ENCODE data around the gene HTR3C. TPM values are rescaled to one million over a fixed set of nuclear protein-coding genes. Genes with fewer than 3 reads are reported as not detected.

HTR3C gene
- total RNA-seq, 1 donor from 2014 or later: not detected

DNA sequence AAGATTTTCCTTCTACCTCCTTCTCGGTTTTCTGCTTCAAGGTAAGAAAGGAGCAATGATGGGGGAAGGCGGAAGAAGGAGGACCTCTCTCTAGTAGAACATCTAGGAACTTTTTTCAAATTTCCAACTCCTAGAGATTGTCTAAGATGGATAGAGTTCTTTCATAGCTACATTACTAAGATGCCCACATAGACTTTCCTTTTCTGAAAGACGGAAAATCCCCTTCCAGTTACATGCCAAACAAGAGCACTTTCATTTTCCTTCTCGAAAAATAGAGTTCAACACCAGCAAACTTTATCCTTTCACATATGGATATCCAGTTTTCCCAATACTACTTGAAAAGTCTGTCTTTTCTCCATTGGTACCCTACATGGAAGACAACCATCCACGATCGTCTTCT lies 44.7 kb downstream of the HTR3C start:
- no peak for DNase-seq
- H3K9me3 ChIP-seq (replicated peaks): peaks cover 10% of the 10 kb centered on the region
- peaks cover 27% of the 10 kb centered on the region for H3K27me3 ChIP-seq (ENCODE audit: low read depth)
- H3K27ac ChIP-seq (replicated peaks): no peak overlapping the region
- intact Hi-C loops (cut with micrococcal nuclease): no loop called here
- no peaks in the 10 kb centered on the region for H3K4me1 ChIP-seq
- TF ChIP-seq, protein P1, sequence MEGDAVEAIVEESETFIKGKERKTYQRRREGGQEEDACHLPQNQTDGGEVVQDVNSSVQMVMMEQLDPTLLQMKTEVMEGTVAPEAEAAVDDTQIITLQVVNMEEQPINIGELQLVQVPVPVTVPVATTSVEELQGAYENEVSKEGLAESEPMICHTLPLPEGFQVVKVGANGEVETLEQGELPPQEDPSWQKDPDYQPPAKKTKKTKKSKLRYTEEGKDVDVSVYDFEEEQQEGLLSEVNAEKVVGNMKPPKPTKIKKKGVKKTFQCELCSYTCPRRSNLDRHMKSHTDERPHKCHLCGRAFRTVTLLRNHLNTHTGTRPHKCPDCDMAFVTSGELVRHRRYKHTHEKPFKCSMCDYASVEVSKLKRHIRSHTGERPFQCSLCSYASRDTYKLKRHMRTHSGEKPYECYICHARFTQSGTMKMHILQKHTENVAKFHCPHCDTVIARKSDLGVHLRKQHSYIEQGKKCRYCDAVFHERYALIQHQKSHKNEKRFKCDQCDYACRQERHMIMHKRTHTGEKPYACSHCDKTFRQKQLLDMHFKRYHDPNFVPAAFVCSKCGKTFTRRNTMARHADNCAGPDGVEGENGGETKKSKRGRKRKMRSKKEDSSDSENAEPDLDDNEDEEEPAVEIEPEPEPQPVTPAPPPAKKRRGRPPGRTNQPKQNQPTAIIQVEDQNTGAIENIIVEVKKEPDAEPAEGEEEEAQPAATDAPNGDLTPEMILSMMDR (IDR thresholded peaks at IDR 0.05; ENCODE audit: borderline replicate concordance): no peak
- no peak overlapping the region for H3K4me3 ChIP-seq
- H3K36me3 ChIP-seq: no peaks in the 10 kb centered on the region

DNA sequence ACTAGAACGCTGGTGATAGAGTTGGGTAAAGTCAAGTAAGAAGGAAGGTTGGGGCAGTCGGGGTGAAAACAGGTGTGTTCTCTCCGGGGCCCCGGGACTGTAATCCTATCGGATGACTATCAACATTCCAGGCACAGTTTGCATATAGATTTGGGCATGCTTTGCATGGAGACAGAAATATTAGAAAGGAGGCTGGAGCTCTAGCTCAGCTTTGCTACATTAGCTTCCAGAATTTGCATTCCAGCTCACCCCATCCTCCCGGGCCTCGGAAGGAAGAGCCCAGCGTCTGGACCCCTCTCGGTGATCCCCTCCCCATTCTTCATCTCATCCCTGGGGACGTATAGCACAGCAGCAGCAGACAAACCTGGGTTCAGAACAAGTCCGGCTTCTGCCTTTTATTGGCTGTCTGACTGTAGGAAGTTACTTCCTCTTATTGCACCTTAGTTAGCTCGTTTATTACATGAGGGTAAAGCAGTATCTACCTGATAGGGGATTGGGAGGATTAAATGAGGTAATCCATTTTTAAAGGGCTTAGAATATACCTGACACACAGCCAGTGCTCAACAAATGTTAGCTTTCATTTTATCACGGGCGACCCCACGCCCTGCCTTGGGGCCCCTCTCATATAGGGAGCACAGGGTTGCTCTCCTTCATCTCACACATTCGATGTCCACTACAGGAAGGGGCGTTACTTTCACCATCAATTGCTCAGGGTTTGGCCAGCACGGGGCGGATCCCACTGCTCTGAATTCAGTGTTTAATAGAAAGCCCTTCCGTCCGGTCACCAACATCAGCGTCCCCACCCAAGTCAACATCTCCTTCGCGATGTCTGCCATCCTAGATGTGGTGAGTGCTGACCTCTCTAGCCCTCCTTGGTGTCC lies 47.2 kb downstream of the HTR3C start:
- Histone ChIP-seq H3K4me3 (no peak overlapping the region), H3K27ac (replicated peaks) (no peak overlapping the region), H3K27me3 (ENCODE audit: low read depth) (peaks cover 21% of the 10 kb centered on the region), H3K9me3 (replicated peaks) (no peaks in the 10 kb centered on the region), H3K4me1 (no peaks in the 10 kb centered on the region), H3K36me3 (no peaks in the 10 kb centered on the region)
- no peak for DNase-seq
- TF ChIP-seq, protein P1 (IDR thresholded peaks at IDR 0.05; ENCODE audit: borderline replicate concordance): no peak
- intact Hi-C loops (cut with micrococcal nuclease): no loop called here

Other genes starting within 250 kb of the HTR3C start
- gene MAP6D1, start 227.5 kb upstream of the HTR3C start, total RNA-seq: 2.4 TPM
- 52.8 TPM for gene PARL, start 168.2 kb upstream of the HTR3C start, total RNA-seq
- gene ABCC5, start 35.2 kb upstream of the HTR3C start, total RNA-seq: 49.4 TPM
- gene HTR3D, start 21.3 kb upstream of the HTR3C start, total RNA-seq: not detected
- gene HTR3E, start 44.0 kb downstream of the HTR3C start, total RNA-seq: not detected
- gene EIF2B5, start 82.3 kb downstream of the HTR3C start, total RNA-seq: 32.1 TPM
- gene DVL3, start 102.3 kb downstream of the HTR3C start, total RNA-seq: 63.5 TPM
- gene AP2M1, start 121.8 kb downstream of the HTR3C start, total RNA-seq: 336 TPM
- 70.2 TPM for gene ABCF3, start 133.2 kb downstream of the HTR3C start, total RNA-seq
- gene VWA5B2, start 176.5 kb downstream of the HTR3C start, total RNA-seq: not detected
- gene ALG3, start 195.9 kb downstream of the HTR3C start, total RNA-seq: 16.1 TPM
- gene EEF1AKMT4, start 196.6 kb downstream of the HTR3C start, total RNA-seq: 1.6 TPM
- gene CAMK2N2, start 208.5 kb downstream of the HTR3C start, total RNA-seq: 0.16 TPM
- not detected for gene ECE2, start 223.0 kb downstream of the HTR3C start, total RNA-seq
- 213 TPM for gene PSMD2, start 246.2 kb downstream of the HTR3C start, total RNA-seq

Measured in left ventricle myocardium inferior (tissue), 1 donor.